CD4-positive, alpha-beta T cell treated with Interleukin-15 for 1 hour (primary cell): ENCODE results near the gene MRTO4.
A peak's percentile ranks its signal among the peaks of the same experiment; 100 is the strongest.
"Not testable (repeated sequence)": the region's sequence is repeated elsewhere in the genome, so short reads cannot be mapped to it uniquely, and the experiment has no call there.

Source experiments
- DNase-seq: peaks from one replicate; pipeline ENCODE4 v3.0.0-alpha.2; 2020

The MRTO4 gene

GRCh38 chr1:19273106-19273843, 21.7 kb downstream of the MRTO4 start:
- no peak for DNase-seq

GRCh38 chr1:19273844-19274531, 22.4 kb downstream of the MRTO4 start:
- DNase-seq: not testable (repeated sequence)

GRCh38 chr1:19274636-19275035, 23.0 kb downstream of the MRTO4 start:
- DNase-seq: no peak

- DNase-seq: no peak
Observed at GRCh38 chr1:19283891-19284290, 32.3 kb downstream of the MRTO4 start.

- DNase-seq: no peak
Observed at GRCh38 chr1:19284881-19285280, 33.3 kb downstream of the MRTO4 start.

- DNase-seq: not testable (repeated sequence)
Observed at GRCh38 chr1:19285366-19285765, 33.8 kb downstream of the MRTO4 start.

GRCh38 chr1:19285807-19286206, 34.2 kb downstream of the MRTO4 start:
- DNase-seq: not testable (repeated sequence)

- DNase-seq: no peak
Observed at GRCh38 chr1:19287436-19288185, 36.0 kb downstream of the MRTO4 start.

- peak; percentile 59 for DNase-seq
Observed at GRCh38 chr1:19288324-19289241, 37.0 kb downstream of the MRTO4 start, which contains the start of gene AKR7A3. Gene AKR7A3, minus strand, starts transcription at chr1:19288770. Its CDS starts 61 bp downstream, at chr1:19288709.

GRCh38 chr1:19289244-19289643, 37.6 kb downstream of the MRTO4 start:
- DNase-seq: no peak

GRCh38 chr1:19294638-19295037, 43.0 kb downstream of the MRTO4 start:
- no peak for DNase-seq

GRCh38 chr1:19300211-19300610, 48.6 kb downstream of the MRTO4 start:
- no peak for DNase-seq

GRCh38 chr1:19304081-19304480, 52.5 kb downstream of the MRTO4 start:
- not testable (repeated sequence) for DNase-seq

- no peak for DNase-seq
Observed at GRCh38 chr1:19305880-19306279, 54.3 kb downstream of the MRTO4 start.

- DNase-seq: no peak
Observed at GRCh38 chr1:19306941-19307340, 55.3 kb downstream of the MRTO4 start.

- no peak for DNase-seq
Observed at GRCh38 chr1:19307794-19308508, 56.3 kb downstream of the MRTO4 start.

GRCh38 chr1:19308509-19308907, 56.9 kb downstream of the MRTO4 start:
- DNase-seq: no peak

GRCh38 chr1:19309123-19309813, 57.7 kb downstream of the MRTO4 start:
- no peak for DNase-seq
